Effector memory CD8-positive, alpha-beta T cell (primary cell): ENCODE results near the gene RALGAPB.
"Not testable (repeated sequence)": the region's sequence is repeated elsewhere in the genome, so short reads cannot be mapped to it uniquely, and the experiment has no call there.

Experiments
- ATAC-seq: fragments of 150-1000 bp; cut with Tn5 transposase; replicated peaks from 2 replicates; pipeline ENCODE4 v1.10.0; 2021; ENCODE audit warnings: mild to moderate bottlenecking, moderate library complexity
- DNase-seq, 3 experiments: peaks; one replicate each; pipeline ENCODE4 v3.0.0; 2021
- H3K27ac Mint-ChIP-seq, 2 donors: one replicate each; pipeline ENCODE4 v1.8.0; 2022; ENCODE audit warnings: mild to moderate bottlenecking in 2 of 2, mixed read lengths in 2 of 2, moderate library complexity in 2 of 2
- H3K27me3 Mint-ChIP-seq, 2 donors: one replicate each; pipeline ENCODE4 v1.8.0; 2022; ENCODE audit warnings: mixed read lengths in 2 of 2
- H3K36me3 Mint-ChIP-seq: one replicate; pipeline ENCODE4 v1.8.0; 2022; ENCODE audit warnings: mild to moderate bottlenecking, moderate library complexity, mixed read lengths; ENCODE audit not compliant: insufficient read depth
- H3K4me1 Mint-ChIP-seq, 2 donors: one replicate each; pipeline ENCODE4 v1.8.0; 2022; ENCODE audit warnings: low read depth in 2 of 2, mixed read lengths in 2 of 2
- H3K4me3 Mint-ChIP-seq, 2 donors: one replicate each; pipeline ENCODE4 v1.8.0; 2022; ENCODE audit warnings: mild to moderate bottlenecking in 2 of 2, mixed read lengths in 2 of 2, moderate library complexity in 2 of 2
- H3K9me3 Mint-ChIP-seq, 2 donors: one replicate each; pipeline ENCODE4 v1.8.0; 2022; ENCODE audit warnings: mixed read lengths in 2 of 2

RALGAPB gene

DNA sequence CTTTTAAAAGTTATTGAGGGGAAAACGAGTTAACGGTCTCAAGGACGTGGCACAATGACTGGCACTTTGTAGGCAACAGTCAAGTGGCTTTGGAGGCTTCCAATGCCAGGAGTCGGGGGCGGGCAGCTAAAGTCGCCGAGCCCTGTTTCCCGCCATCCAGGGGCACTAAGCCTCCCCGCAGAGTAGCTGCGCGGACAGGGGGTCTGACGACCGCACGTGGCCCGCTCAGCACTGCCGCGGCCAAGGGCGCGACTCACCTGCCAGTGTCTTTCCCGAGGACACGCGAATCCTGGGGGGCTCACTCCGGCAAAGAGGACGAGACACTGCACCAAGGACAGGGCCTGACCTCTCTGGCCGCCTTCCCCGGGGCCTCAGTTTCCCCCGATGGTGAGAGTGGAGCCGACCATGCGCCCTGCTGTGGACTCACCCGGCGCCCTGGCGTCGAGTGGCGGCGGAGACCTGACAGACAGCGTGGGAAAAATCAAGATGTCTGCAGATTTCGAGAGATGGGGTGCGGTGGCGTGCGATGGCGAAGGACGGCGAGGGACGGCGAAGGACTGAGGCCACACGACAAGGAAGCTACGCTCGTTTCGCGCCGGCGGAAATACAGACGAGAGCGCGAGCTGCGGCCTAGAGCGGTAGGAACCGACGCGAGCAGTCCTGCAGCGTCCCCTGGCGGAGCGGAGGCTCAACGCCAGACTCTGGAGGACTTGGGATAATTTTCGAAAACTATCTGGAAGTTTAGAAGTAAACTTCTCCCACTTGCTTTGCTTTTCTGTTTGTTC lies 37.7 kb upstream of the RALGAPB start, which contains the start of gene SNHG17:
TSS of gene SNHG17 (minus strand) at position 559 of the 785 bp plus-strand sequence.
- Mint-ChIP-seq H3K4me3 (peak within 1 kb of the TSS; percentile 88 to 90), H3K9me3 (no peaks in the 10 kb centered on the region), H3K4me1 (peaks cover 25 to 38% of the 10 kb centered on the region in 2 donors), H3K27ac (peak within 1 kb of the TSS; percentile 94 to 95), H3K36me3 (peaks cover 42% of the 10 kb centered on the region), H3K27me3 (peaks cover 15 to 17% of the 10 kb centered on the region in 2 donors)
- DNase-seq: peak; percentile 83 to 85 (median 84)
- ATAC-seq: peak; percentile 92

DNA sequence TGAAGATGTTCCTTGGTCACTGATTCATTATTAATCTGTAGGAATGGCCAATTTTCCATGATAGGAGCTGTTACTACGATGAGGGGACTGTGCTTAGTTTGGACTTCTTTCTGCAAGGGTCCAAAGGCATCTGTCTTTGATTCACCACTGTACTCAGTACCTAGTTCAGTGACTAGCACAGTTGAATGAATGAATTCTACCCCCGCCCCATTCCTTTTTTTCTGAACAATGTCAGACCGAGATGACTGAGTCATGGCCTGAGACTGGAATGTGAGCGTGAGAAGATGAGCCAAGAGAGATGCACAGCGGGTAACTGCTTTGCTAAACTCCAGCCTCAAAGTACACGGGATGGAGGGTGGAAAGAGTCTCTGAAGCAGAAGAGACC lies 37.1 kb upstream of the RALGAPB start:
- no peak for DNase-seq
- Mint-ChIP-seq H3K27me3 (peaks cover 15 to 19% of the 10 kb centered on the region in 2 donors), H3K4me1 (peaks cover 25 to 38% of the 10 kb centered on the region in 2 donors), H3K9me3 (no peaks in the 10 kb centered on the region), H3K36me3 (peaks cover 36% of the 10 kb centered on the region), H3K4me3 (peak overlapping the region; percentile 88 to 90), H3K27ac (peak overlapping the region; percentile 94 to 95)
- no peak for ATAC-seq

DNA sequence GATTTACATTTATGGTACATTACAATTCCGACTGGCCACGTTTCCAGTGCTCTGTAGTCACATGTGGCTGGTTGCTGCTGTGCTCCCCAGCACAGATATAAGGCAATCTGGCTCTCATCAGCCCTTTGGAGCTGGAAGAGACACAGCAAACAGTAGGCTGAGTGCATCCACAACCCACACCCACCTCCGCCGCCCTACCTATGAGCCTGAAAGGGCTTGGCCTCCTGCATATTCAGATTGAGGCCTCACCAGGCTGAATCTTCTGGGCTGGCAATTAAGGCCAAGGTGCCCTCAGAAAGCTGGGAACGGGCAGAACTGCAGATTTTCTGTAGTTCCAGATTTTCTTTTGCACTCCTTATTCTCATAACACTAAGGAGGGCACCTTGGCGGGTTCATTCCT lies 34.8 kb upstream of the RALGAPB start:
- Mint-ChIP-seq H3K27ac (no peak overlapping the region), H3K9me3 (no peaks in the 10 kb centered on the region), H3K4me3 (no peak overlapping the region), H3K27me3 (peaks cover 28 to 36% of the 10 kb centered on the region in 2 donors), H3K36me3 (peaks cover 20% of the 10 kb centered on the region), H3K4me1 (peaks cover 14 to 16% of the 10 kb centered on the region in 2 donors)
- no peak for ATAC-seq
- DNase-seq: no peak

DNA sequence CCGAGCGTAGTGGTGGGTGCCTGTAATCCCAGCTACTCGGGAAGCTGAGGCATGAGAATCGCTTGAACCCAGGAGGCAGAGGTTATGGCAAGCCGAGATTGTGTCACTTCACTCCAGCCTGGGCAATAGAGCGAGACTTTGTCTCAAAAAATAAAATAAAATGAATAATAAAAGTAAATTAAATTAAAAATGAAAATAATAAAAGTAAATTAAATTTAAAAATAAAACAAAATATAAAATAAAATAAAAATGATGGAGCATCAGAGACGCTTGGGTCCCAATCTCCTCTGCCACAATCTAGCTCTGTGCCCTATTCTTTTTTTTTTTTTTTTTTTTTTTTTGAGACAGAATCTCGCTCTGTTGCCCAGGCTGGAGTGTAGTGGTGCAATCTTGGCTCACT lies 31.5 kb upstream of the RALGAPB start:
- DNase-seq, H3K27ac Mint-ChIP-seq, H3K4me1 Mint-ChIP-seq, ATAC-seq, H3K36me3 Mint-ChIP-seq, H3K9me3 Mint-ChIP-seq, H3K4me3 Mint-ChIP-seq: not testable (repeated sequence)
- peaks cover 29 to 40% of the 10 kb centered on the region in 2 donors for H3K27me3 Mint-ChIP-seq

DNA sequence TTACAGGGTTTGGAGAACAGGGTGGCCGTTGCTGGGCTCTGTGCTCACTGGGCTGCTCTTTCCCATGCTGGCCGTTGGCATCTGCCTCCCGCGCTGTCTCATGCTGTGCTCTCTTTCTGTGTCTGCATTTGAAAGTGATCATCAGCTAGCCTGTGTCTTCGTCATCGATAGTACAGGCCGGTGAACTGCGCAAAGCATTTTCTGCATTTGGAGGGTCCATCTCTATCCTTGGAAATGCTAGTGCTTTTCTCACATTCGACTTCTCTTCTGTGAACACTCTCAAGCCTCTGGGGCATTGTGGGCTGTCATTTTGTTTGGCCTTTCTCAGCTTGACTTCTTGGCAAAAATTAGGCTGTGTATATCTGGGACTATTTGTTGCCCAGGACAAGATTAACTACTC lies 30.7 kb upstream of the RALGAPB start:
- ATAC-seq: no peak
- Mint-ChIP-seq H3K36me3 (peaks cover 9% of the 10 kb centered on the region), H3K27me3 (peaks cover 29 to 40% of the 10 kb centered on the region in 2 donors), H3K4me3 (no peak overlapping the region), H3K4me1 (peaks cover 9% of the 10 kb centered on the region in 2 donors), H3K27ac (no peak overlapping the region), H3K9me3 (peaks cover 0 to 2% of the 10 kb centered on the region in 2 donors)
- no peak for DNase-seq

DNA sequence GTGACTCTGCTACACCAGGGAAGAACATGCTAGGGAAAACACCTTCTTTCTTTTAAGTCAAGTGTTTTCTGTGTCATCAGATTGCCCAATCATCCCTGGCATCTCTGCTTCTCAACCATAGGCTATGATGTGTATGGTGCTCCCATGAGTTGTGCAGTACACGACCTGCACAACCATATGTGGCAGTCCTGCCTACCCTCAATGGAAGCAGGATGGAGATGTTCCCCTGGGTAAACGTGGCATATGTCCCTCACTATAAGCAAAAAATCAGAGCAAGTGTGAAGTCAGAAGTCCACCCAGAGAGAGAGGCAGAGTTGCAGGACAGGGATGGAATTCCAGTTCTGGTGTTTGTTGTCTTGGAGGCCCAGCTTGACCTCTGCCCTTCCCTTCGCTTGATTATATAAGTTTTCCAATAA lies 27.3 kb upstream of the RALGAPB start:
- Mint-ChIP-seq H3K27ac (no peak overlapping the region), H3K4me3 (peak overlapping the region in 1 of 2 donors; percentile 38), H3K36me3 (peaks cover 13% of the 10 kb centered on the region), H3K9me3 (peaks cover 0 to 2% of the 10 kb centered on the region in 2 donors), H3K4me1 (peaks cover 18% of the 10 kb centered on the region in 2 donors), H3K27me3 (peaks cover 14 to 23% of the 10 kb centered on the region in 2 donors)
- no peak for ATAC-seq
- DNase-seq: no peak

DNA sequence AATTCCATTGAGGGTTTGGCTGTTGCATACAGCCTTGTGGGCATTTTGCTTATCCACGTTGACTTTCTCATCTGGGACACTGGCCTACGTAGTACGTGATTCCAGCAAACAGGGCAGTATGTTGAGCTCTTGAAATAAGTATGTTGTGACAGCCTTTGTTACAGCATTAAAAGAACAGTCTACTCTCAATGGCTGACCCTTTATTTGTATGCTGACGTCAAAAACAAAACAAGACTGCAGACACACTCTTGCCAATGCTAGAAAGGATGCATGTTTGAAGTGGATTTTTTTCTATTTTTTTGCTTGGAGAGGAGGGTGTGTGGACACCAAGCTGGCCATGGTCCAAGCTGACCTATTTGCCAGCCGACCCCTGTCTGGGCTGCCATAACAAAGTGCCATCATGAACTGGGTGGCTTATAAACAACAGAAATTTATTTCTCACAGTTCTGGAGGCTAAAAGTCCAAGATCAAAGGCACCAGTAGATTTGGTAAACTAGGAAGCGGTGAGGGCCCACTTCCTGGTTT lies 26.7 kb upstream of the RALGAPB start:
- H3K36me3 Mint-ChIP-seq: peaks cover 13% of the 10 kb centered on the region
- peaks cover 18% of the 10 kb centered on the region in 2 donors for H3K4me1 Mint-ChIP-seq
- peak overlapping the region; percentile 83 to 85 for H3K4me3 Mint-ChIP-seq
- H3K27ac Mint-ChIP-seq: peak overlapping the region; percentile 89 to 95
- DNase-seq (no peak), ATAC-seq (no peak)
- peaks cover 14 to 18% of the 10 kb centered on the region in 2 donors for H3K27me3 Mint-ChIP-seq
- peaks cover 0 to 2% of the 10 kb centered on the region in 2 donors for H3K9me3 Mint-ChIP-seq

DNA sequence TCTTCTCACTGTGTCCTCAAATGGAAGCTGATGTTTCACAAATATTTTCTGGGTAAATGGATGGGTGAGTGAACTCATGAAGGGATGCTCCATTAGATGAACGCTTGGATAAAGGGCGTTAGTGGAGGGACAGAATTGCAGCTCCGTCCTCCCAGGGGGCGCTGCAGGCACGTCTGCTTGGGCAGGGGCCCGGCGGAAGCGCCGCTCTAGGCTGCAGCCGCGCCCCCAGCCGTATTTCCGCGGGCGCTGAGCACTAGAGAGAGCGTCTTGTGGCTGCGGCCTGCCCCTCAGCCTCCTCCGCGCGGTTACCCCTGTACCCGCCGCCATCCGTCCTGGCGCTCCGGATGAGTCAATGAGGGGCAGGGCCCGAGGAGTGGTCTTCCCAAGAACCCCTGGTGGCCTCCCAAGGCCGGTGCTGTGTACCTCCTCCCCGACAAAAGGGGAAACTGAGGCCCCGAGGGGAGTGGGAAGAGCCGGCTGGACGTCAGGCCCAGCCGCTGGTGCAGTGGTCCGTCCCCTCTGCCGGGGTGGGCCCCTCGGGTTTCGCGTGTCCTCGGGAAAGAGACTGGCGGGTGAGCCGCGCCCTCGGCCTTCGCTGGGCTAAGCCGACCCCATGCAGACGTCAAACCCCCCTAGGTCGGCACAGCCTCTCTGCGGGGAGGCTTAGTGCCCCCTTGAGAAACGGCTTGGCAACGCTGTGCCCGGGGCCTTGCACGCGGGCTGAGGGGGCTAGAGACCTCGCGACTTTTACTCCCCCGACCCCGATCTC lies 26.0 kb upstream of the RALGAPB start:
- ATAC-seq (peak; percentile 99), DNase-seq (peak; percentile 90 to 92 (median 91))
- H3K9me3 Mint-ChIP-seq: peaks cover 0 to 2% of the 10 kb centered on the region in 2 donors
- H3K36me3 Mint-ChIP-seq: peaks cover 13% of the 10 kb centered on the region
- H3K27ac Mint-ChIP-seq: peak overlapping the region; percentile 89 to 95
- peaks cover 12 to 16% of the 10 kb centered on the region in 2 donors for H3K27me3 Mint-ChIP-seq
- H3K4me3 Mint-ChIP-seq: peak overlapping the region; percentile 83 to 85
- peaks cover 18% of the 10 kb centered on the region in 2 donors for H3K4me1 Mint-ChIP-seq

DNA sequence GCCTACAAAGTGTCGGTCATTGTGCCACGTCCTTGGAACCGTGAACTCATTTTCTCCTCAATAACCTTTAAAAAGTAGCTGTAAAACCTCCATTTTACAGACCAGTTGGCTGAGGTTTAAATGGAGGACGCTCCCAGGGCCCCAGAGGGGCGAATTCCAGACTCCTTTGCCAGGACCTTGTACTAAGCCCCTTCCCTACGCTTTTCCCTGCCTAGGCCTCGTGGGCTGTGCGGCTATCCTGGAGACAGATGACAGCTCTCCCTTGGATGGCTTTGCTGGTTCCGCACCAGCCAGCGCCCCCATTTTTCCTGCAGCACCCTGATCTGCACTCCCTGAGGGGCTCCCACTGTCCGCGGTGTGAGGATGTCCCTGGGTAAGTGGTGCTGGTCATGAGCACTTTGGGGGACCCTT lies 25.4 kb upstream of the RALGAPB start:
- Mint-ChIP-seq H3K27ac (peak overlapping the region; percentile 89 to 95), H3K4me3 (peak overlapping the region; percentile 83 to 85), H3K9me3 (peaks cover 0 to 2% of the 10 kb centered on the region in 2 donors), H3K4me1 (peaks cover 18% of the 10 kb centered on the region in 2 donors), H3K27me3 (peaks cover 6 to 9% of the 10 kb centered on the region in 2 donors), H3K36me3 (peaks cover 13% of the 10 kb centered on the region)
- ATAC-seq (no peak), DNase-seq (no peak)

DNA sequence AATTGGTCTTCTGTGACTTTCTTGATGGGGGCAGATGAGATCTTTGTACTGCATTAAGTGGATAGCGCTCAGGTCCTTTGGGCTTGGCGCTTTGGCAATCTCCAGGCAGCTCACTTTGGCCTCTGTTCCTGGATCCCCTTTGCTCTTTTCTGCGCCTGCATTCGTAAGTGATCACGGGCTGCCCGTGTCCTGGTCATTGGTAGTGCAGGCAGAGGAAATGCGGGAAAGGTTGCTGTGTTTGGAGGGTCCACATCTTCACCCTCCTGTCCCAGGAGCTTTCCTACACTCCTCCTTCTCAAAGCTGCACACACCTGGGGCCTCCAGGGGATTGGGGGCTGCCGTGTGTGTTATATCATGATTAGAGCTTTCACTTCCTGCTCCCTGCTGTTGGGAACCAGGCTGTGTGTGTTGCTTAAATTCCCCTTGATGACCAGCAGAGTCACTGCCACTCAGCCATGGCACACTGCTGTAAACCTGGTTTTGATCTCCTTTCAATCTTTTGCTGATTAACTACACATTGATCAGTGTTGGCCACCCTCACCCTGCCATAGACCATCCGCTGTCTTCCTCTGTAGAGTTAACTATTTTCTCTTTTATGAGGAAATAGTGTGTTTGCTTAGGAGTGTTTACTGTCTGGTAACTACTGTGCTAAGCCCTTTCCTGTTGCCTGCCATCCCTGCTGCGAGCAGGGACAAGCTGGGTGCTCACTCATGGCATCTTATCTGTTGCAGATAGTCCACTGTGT lies 24.5 kb upstream of the RALGAPB start:
- DNase-seq: no peak
- Mint-ChIP-seq H3K27me3 (peaks cover 0 to under 1% of the 10 kb centered on the region in 2 donors), H3K36me3 (peaks cover 13% of the 10 kb centered on the region), H3K4me3 (peak overlapping the region; percentile 83 to 85), H3K9me3 (peaks cover 0 to 2% of the 10 kb centered on the region in 2 donors), H3K4me1 (peaks cover 18% of the 10 kb centered on the region in 2 donors), H3K27ac (peak overlapping the region; percentile 89 to 95)
- no peak for ATAC-seq

DNA sequence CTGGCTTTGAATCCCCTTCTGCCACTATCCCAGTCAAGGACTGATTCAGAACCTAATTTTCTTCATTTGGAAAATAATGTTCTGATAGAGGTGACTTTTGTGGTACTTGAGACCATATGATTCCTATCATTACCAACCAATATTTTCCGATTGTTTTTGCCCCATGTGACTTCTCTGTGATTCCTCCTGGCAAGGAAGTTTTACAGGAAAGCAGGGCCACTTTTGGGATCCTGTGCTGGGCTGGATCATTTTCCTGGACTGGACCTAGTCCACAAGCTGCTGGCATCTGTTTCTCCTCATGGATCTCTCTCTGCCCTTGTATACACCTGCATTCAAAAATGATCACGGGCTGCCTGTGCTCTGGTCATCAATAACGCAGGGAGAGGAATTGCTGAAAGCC lies 23.6 kb upstream of the RALGAPB start:
- H3K36me3 Mint-ChIP-seq: peaks cover 13% of the 10 kb centered on the region
- H3K4me3 Mint-ChIP-seq: no peak overlapping the region
- ATAC-seq (no peak), DNase-seq (no peak)
- peaks cover 0 to 2% of the 10 kb centered on the region in 2 donors for H3K9me3 Mint-ChIP-seq
- peaks cover 18% of the 10 kb centered on the region in 2 donors for H3K4me1 Mint-ChIP-seq
- H3K27me3 Mint-ChIP-seq: no peaks in the 10 kb centered on the region
- H3K27ac Mint-ChIP-seq: no peak overlapping the region

DNA sequence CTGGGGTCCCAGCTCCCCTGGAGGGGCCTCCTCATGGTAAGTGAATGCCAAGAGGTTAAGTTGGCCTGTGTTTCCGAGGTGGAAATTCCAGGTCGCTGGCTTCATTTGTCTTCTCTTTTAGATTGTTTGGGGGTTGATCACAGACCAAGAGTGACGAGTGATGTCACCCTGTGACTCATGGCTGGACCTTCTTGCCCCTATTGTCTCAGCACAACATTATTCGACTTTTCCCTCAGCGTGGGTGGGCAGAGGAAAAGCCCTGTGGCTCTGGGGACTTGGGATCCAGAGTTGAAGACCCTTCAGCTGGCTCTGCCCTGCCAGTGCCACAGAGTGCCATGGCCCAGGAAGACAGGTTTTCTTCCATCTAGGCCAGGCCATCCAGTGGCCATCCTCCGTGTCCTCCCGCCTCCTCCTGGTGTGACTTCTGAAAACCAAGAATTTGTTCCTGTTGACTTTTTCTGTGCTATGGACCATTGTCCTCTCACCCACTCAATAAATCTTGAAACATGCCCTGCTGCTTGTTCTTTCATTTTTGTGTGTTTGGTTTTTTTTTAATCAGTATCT lies 22.1 kb upstream of the RALGAPB start:
- DNase-seq: no peak
- Mint-ChIP-seq H3K9me3 (peaks cover 0 to 2% of the 10 kb centered on the region in 2 donors), H3K27me3 (no peaks in the 10 kb centered on the region), H3K36me3 (peaks cover 13% of the 10 kb centered on the region), H3K27ac (no peak overlapping the region), H3K4me1 (peaks cover 16 to 18% of the 10 kb centered on the region in 2 donors), H3K4me3 (no peak overlapping the region)
- no peak for ATAC-seq
